ENCODE results near the gene ADGRL1. TPM values are rescaled to one million over a fixed set of nuclear protein-coding genes. Genes with fewer than 3 reads are reported as not detected.

Gene ADGRL1
- total and polyA plus RNA-seq, 9 of the 15 experiments (the other 6 are each of a cell fraction or from before 2014, with no cell fraction given), result 0.14 to 37.0 (median 8.6) TPM

GRCh38 chr19:14146789-14147216 lies 59.2 kb downstream of the ADGRL1 start:
- WGBS (ENCODE audit: insufficient coverage, low coverage, missing lambda C conversion rate), result 26% methylated on average over 7 of the region's 7 CpGs
- no peak for FAIRE-seq
- TF ChIP-seq ZNF778 (CRISPR knock-in tag; IDR thresholded peaks at IDR 0.05) (no peak), ZNF311 (CRISPR knock-in tag; IDR thresholded peaks at IDR 0.05) (no peak), SOX6 (IDR thresholded peaks at IDR 0.05) (0 out of 2 replicates have a peak, but pooled peaks have one; percentile 50), CTBP1 (IDR thresholded peaks at IDR 0.05; ENCODE audit: borderline replicate concordance) (no peak), ZNF584 (CRISPR knock-in tag; IDR thresholded peaks at IDR 0.05; ENCODE audit: low read depth) (no peak), HLTF (IDR thresholded peaks at IDR 0.05) (no peak), ZNF586 (CRISPR knock-in tag; conservative IDR thresholded peaks at IDR 0.05) (no peak), GABPB2 (CRISPR knock-in tag; conservative IDR thresholded peaks at IDR 0.05) (no peak), MYC (IDR thresholded peaks at IDR 0.05; ENCODE audit: low read depth, low read length) (peak; percentile 48; the same call in 1 of the 2 replicates), MYC (CRISPR knock-in tag; IDR thresholded peaks at IDR 0.05; ENCODE audit: borderline replicate concordance, low read depth) (no peak), CGGBP1 (CRISPR knock-in tag; IDR thresholded peaks at IDR 0.05) (no peak), MTA3 (IDR thresholded peaks at IDR 0.05; ENCODE audit: borderline replicate concordance) (peak; percentile 18; the same call in 1 of the 2 replicates), FOXJ3 (CRISPR knock-in tag; IDR thresholded peaks at IDR 0.05) (no peak), JUN (IDR thresholded peaks at IDR 0.05; ENCODE audit: borderline replicate concordance, low read depth, low read length) (no peak), JUN (CRISPR knock-in tag; IDR thresholded peaks at IDR 0.05; ENCODE audit: borderline replicate concordance) (no peak), ZNF717 (CRISPR knock-in tag; IDR thresholded peaks at IDR 0.05) (no peak), SAFB2 (IDR thresholded peaks at IDR 0.05; ENCODE audit: borderline replicate concordance, low read depth, low read length, severe bottlenecking) (no peak), TCF7L2 (IDR thresholded peaks at IDR 0.05; ENCODE audit: low read depth, low read length) (no peak), ZNF830 (CRISPR knock-in tag; IDR thresholded peaks at IDR 0.05) (no peak), NCOA6 (IDR thresholded peaks at IDR 0.05) (no peak), NELFE (IDR thresholded peaks at IDR 0.05; ENCODE audit: insufficient read depth, insufficient read length) (no peak), PYGO2 (tag; IDR thresholded peaks at IDR 0.05) (no peak), HNRNPH1 (optimal IDR thresholded peaks at IDR 0.05; ENCODE audit: low read depth, low read length) (no peak)
- TF ChIP-seq, protein P1, sequence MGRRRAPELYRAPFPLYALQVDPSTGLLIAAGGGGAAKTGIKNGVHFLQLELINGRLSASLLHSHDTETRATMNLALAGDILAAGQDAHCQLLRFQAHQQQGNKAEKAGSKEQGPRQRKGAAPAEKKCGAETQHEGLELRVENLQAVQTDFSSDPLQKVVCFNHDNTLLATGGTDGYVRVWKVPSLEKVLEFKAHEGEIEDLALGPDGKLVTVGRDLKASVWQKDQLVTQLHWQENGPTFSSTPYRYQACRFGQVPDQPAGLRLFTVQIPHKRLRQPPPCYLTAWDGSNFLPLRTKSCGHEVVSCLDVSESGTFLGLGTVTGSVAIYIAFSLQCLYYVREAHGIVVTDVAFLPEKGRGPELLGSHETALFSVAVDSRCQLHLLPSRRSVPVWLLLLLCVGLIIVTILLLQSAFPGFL (CRISPR knock-in tag; IDR thresholded peaks at IDR 0.05), result no peak

More at GRCh38 chr19:14146789-14147216, 59.2 kb downstream of the ADGRL1 start:
- Histone ChIP-seq H3K9ac (ENCODE audit: insufficient read depth in 1 of 2, low read depth in 2 of 2, low read length in 2 of 2) (no peak overlapping the region; a peak in 1 of 4 replicates), H2AFZ (ENCODE audit: low read depth, low read length) (no peak overlapping the region), H3K9me3 (replicated peaks; ENCODE audit: control insufficient read depth, insufficient read depth, low read depth, low read length) (no peaks in the 10 kb centered on the region), H4K20me1 (replicated peaks; ENCODE audit: control insufficient read depth, insufficient read depth, low read length) (peaks cover 40% of the 10 kb centered on the region), H3K4me1 (replicated peaks in 1 of 2; ENCODE audit: control insufficient read depth in 2 of 2, insufficient read depth in 2 of 2, low read length in 2 of 2) (peaks cover 21 to 36% of the 10 kb centered on the region in 2 experiments), H3K4me2 (ENCODE audit: insufficient read depth, low read length) (no peak overlapping the region), H3K27me3 (ENCODE audit: control insufficient read depth in 2 of 2, insufficient read depth in 2 of 2, low read length in 2 of 2) (no peaks in the 10 kb centered on the region), H3K9me1 (ENCODE audit: control insufficient read depth, insufficient read depth, low read length) (peaks cover 3% of the 10 kb centered on the region), H3K4me3 (no peak overlapping the region), H3K27ac (ENCODE audit: extremely low read depth, low read depth, low read length) (no peak overlapping the region), H3K36me3 (ENCODE audit: control insufficient read depth, insufficient read depth, low read length) (peaks cover 4% of the 10 kb centered on the region; the same call in 1 of the 3 replicates), H3K79me2 (ENCODE audit: control insufficient read depth, insufficient read depth, low read length) (peaks cover 4% of the 10 kb centered on the region; the same call in 1 of the 3 replicates)
- DNase-seq (ENCODE audit: extremely low read depth in 1 of 4, low spot score in 3 of 4) (peak in 1 of 4 experiments; percentile 44), ATAC-seq (peak; percentile 15)
- in situ Hi-C loops (cut with MboI) (no loop called here), intact Hi-C loops (cut with micrococcal nuclease) (loop anchor here (10.0 kb wide), 1 partner anchor 258 kb away; no protein-coding TSS in a partner anchor)
- ChIA-PET POLR2A (interaction anchor here (0.7 to 2.8 kb wide), 5 partner anchors 9 to 196 kb away, joined by 3 to 13 read pairs (median 3); partner anchors contain the start of gene ASF1B), CTCF (ENCODE audit: low intra/inter-chr PET ratio) (interaction anchor here (0.5 to 2.0 kb wide), 2 partner anchors 201 to 285 kb away, joined by 5 to 12 read pairs; no protein-coding TSS in a partner anchor)
- BruUV-seq (replicated peaks), result no TSS peak
